ENCODE data around the gene WDFY3. TPM values are rescaled to one million over a fixed set of nuclear protein-coding genes. Genes with fewer than 3 reads are reported as not detected.

The WDFY3 gene
- total RNA-seq, 1 experiment from 2014 or later = 42.7 TPM

GRCh38 chr4:84661191-84661939 is 305.1 kb downstream of the WDFY3 start:
- Mint-ChIP-seq H3K27me3 (ENCODE audit: insufficient read depth, unreplicated experiment) (no peaks in the 10 kb centered on the region), H3K27ac (ENCODE audit: unreplicated experiment) (no peak overlapping the region), H3K36me3 (ENCODE audit: insufficient read depth, unreplicated experiment) (peaks cover 35% of the 10 kb centered on the region), H3K9me3 (ENCODE audit: unreplicated experiment) (peaks cover 17% of the 10 kb centered on the region), H3K4me1 (ENCODE audit: low read depth, unreplicated experiment) (peaks cover 13% of the 10 kb centered on the region), H3K4me3 (ENCODE audit: unreplicated experiment) (no peak overlapping the region)
- DNase-seq = no peak
- intact Hi-C loops (cut with micrococcal nuclease; ENCODE audit: unreplicated experiment) = no loop called here
- no peak for TF ChIP-seq CTCF (IDR thresholded peaks at IDR 0.05; ENCODE audit: insufficient read depth in 1 of 2, low read depth in 1 of 2, low read length in 1 of 2, severe bottlenecking in 1 of 2, unreplicated experiment in 1 of 2)
- H3K4me1 ChIP-seq = peaks cover 11% of the 10 kb centered on the region
- no peaks in the 10 kb centered on the region for H3K36me3 ChIP-seq (ENCODE audit: control insufficient read depth, insufficient read depth, low read length)
- 0 out of 2 replicates have a peak, but pooled peaks cover 6% of the 10 kb centered on the region for H3K9me3 ChIP-seq
- BruUV-seq (replicated peaks) = no TSS peak
- H3K4me3 ChIP-seq (ENCODE audit: low read depth, low read length) = no peak overlapping the region
- CTCF ChIA-PET = no interaction called here
- H3K27me3 ChIP-seq (replicated peaks; ENCODE audit: control insufficient read depth, insufficient read depth, low read length) = no peaks in the 10 kb centered on the region
- POLR2A ChIA-PET = no interaction called here

GRCh38 chr4:84660606-84661005 is 305.9 kb downstream of the WDFY3 start:
- H3K36me3 Mint-ChIP-seq (ENCODE audit: insufficient read depth, unreplicated experiment) = peaks cover 34% of the 10 kb centered on the region
- DNase-seq = no peak
- Histone ChIP-seq H3K9me3 (0 out of 2 replicates have a peak, but pooled peaks cover 6% of the 10 kb centered on the region), H3K27me3 (replicated peaks; ENCODE audit: control insufficient read depth, insufficient read depth, low read length) (no peaks in the 10 kb centered on the region), H3K36me3 (ENCODE audit: control insufficient read depth, insufficient read depth, low read length) (no peaks in the 10 kb centered on the region), H3K4me1 (peaks cover 11% of the 10 kb centered on the region), H3K4me3 (ENCODE audit: low read depth, low read length) (no peak overlapping the region)
- peaks cover 13% of the 10 kb centered on the region for H3K4me1 Mint-ChIP-seq (ENCODE audit: low read depth, unreplicated experiment)
- H3K27me3 Mint-ChIP-seq (ENCODE audit: insufficient read depth, unreplicated experiment) = no peaks in the 10 kb centered on the region
- no TSS peak for BruUV-seq (replicated peaks)
- peak overlapping the region; percentile 5 for H3K4me3 Mint-ChIP-seq (ENCODE audit: unreplicated experiment)
- no peak for TF ChIP-seq CTCF (IDR thresholded peaks at IDR 0.05; ENCODE audit: insufficient read depth in 1 of 2, low read depth in 1 of 2, low read length in 1 of 2, severe bottlenecking in 1 of 2, unreplicated experiment in 1 of 2)
- ChIA-PET CTCF (no interaction called here), POLR2A (no interaction called here)
- no peak overlapping the region for H3K27ac Mint-ChIP-seq (ENCODE audit: unreplicated experiment)
- intact Hi-C loops (cut with micrococcal nuclease; ENCODE audit: unreplicated experiment) = no loop called here
- peaks cover 21% of the 10 kb centered on the region for H3K9me3 Mint-ChIP-seq (ENCODE audit: unreplicated experiment)

- no peak overlapping the region for H3K4me3 Mint-ChIP-seq (ENCODE audit: unreplicated experiment)
- no peak overlapping the region for H3K4me3 ChIP-seq (ENCODE audit: low read depth, low read length)
- no peak for TF ChIP-seq CTCF (IDR thresholded peaks at IDR 0.05; ENCODE audit: insufficient read depth in 1 of 2, low read depth in 1 of 2, low read length in 1 of 2, severe bottlenecking in 1 of 2, unreplicated experiment in 1 of 2)
- H3K27ac Mint-ChIP-seq (ENCODE audit: unreplicated experiment) = no peak overlapping the region
- H3K4me1 ChIP-seq = no peaks in the 10 kb centered on the region; the same call in 1 of the 2 replicates
- no peaks in the 10 kb centered on the region for H3K27me3 Mint-ChIP-seq (ENCODE audit: insufficient read depth, unreplicated experiment)
- peaks cover 25% of the 10 kb centered on the region for H3K36me3 Mint-ChIP-seq (ENCODE audit: insufficient read depth, unreplicated experiment)
- ChIA-PET CTCF (interaction anchor here (0.7 kb wide), 1 partner anchor 59 kb away, joined by 3 read pairs; no protein-coding TSS in a partner anchor), POLR2A (no interaction called here)
- H3K27me3 ChIP-seq (replicated peaks; ENCODE audit: control insufficient read depth, insufficient read depth, low read length) = no peaks in the 10 kb centered on the region
- H3K4me1 Mint-ChIP-seq (ENCODE audit: low read depth, unreplicated experiment) = no peaks in the 10 kb centered on the region
- intact Hi-C loops (cut with micrococcal nuclease; ENCODE audit: unreplicated experiment) = loop anchor here (1.0 kb wide), 1 partner anchor 74 kb away; no protein-coding TSS in a partner anchor
- no peak for DNase-seq
- no peaks in the 10 kb centered on the region for H3K36me3 ChIP-seq (ENCODE audit: control insufficient read depth, insufficient read depth, low read length)
- H3K9me3 Mint-ChIP-seq (ENCODE audit: unreplicated experiment) = peaks cover 12% of the 10 kb centered on the region
- no peaks in the 10 kb centered on the region for H3K9me3 ChIP-seq
- BruUV-seq (replicated peaks) = no TSS peak
Measured at GRCh38 chr4:84652478-84652877, 314.0 kb downstream of the WDFY3 start.
